GM21619 (cell line): Measurements from ENCODE around the gene TRIM44.
"Not testable (repeated sequence)": the region's sequence is repeated elsewhere in the genome, so short reads cannot be mapped to it uniquely, and the experiment has no call there.

Source experiments
- ATAC-seq: cut with Tn5 transposase; IDR thresholded peaks from one replicate; pipeline ENCODE4 v1.9.1; 2021; ENCODE audit not compliant: unreplicated experiment

The TRIM44 gene

DNA sequence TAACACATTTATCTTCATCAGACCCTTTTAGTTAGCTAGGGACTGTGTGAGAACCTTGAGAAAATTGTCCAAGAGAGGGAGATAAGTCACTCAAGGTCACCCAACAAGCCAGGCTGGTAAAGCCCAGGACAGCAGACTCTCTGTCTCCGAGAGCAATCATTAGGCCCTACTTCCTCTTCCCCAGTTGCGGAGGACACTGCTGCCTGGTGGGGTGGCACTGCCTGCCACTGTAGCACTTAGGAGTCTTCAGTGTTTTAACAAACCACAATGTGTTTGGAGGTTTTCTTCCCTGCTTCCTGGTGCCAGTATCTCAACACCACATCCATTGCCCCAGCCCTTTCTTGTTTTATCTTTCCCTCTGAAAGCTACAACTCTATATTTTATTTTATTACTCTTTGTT, 149.2 kb downstream of the TRIM44 start:
- no peak for ATAC-seq

DNA sequence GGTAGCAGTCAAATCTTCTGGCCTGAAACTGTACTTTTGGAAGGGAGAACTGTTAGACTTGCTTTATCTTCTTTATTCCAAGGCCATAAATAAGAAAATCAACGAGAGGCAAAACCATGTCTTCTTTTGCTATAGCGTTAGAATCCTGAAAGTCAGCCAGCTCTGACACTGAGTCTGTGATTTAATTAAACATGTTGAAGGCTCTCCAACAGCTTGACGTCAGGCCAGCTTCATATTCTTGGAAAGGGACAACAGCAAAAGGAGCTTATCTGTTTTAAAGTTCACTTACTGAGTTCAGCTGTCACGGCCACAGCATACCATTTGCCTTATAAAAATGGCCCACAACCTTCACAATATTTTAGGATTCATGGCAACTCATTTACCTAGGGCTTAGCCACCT, 150.3 kb downstream of the TRIM44 start:
- no peak for ATAC-seq

DNA sequence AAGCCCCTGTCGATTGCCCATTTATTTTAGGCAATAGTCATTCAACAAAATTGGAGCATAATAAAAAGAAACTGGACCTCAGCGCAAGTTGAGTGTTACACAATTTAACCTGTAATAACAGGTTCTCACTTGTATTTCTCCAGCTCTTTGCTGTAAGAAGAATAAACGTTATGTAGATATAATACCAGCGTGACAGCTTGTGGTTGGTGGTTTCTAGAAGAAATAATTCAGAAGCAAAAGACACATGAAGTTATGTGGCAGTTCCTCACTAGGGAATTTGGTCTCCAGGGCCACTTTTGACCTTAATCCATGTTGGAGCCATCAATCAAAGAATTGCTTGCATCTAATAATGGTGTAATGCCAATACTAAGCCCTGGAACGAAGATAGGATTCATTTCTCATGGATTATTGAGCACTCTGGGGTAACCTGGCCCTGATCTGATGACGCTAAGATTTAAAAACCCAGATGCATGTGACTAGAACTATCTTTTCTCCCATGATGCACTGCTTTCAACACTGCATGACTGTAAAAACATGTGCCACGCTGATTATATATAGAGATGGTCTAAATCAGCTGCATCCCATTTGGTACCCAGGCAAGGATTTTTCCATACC, 151.6 kb downstream of the TRIM44 start:
- no peak for ATAC-seq

DNA sequence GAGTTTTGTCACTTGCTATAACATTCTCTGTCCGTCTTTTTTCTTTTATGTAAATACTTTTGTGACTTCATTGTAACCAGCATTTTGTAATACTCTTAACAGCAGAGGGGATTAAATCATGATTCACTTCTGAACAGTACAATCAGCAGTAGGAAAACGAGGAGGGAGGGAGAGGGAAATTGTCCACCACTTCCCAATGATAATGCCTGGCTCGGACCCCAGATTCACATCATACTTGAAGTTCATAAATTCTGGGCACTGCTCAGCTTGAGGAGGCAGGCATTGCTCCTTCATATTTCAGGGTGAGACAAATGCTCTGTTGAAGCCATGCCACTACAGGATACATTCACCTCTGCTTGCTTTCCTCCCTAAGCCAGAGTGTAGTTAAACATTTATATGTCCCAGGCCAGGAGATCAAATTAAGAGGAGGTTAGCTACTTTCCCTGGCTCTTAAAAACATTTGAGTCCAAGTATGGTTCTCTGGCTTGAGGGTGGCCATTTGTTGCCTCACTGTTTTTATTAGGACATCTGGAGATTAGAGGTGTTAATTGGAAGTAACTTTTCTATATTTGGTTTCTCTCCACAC, 152.2 kb downstream of the TRIM44 start:
- ATAC-seq = no peak

DNA sequence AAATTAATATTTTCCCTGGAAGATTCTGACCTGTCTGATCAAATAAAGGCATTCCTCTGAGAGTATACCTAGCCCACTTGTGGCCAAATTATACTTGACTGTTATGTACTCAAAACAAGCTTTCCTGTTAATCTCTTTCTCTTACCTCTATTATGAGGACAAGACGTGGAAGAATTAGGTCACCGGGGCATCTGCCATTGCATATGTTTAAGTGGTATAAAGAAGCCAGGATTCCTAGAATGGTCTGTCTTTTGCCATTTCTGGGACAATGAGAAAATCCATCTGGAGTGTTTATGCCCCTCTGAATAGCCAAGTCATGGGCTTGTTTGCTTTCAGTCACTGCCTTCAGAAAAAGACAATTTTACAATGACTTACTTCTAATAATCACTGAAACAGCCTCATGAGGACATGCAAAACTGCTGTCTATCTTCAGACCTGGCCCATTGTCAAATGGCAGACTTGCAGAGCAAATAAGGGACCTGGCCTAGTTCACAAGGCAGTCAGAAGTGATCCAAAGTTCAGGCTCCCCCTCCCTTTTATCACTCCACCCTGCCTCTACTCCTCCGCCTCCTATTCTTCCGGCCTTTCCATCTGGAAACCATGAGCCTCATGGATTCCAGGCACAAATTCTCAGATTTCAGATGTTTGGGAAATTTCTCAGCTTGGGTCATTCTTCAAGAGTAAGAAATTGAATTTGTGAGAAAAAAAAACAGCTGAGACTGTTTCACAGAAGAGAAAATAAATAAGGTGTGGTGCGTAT, 153.2 kb downstream of the TRIM44 start:
- no peak for ATAC-seq

DNA sequence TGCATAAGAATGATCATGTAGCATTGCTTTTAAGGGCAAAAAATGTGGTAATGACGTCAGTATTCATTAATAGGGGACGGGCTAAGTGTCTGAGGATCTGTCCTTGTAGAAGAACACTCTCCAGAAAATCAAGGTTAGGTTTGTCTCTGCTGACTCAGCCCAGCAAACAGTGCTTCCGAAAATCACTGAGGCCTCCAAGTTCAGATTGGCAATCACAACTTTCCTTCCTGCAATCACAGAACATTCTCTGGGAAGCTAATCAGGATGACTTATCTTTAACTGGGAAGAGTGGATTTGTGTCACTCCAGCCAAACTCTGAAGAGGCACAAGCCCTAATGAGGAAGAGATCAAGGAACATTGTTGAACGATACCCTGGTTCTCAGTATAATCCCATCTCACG, 158.0 kb downstream of the TRIM44 start:
- ATAC-seq = no peak

DNA sequence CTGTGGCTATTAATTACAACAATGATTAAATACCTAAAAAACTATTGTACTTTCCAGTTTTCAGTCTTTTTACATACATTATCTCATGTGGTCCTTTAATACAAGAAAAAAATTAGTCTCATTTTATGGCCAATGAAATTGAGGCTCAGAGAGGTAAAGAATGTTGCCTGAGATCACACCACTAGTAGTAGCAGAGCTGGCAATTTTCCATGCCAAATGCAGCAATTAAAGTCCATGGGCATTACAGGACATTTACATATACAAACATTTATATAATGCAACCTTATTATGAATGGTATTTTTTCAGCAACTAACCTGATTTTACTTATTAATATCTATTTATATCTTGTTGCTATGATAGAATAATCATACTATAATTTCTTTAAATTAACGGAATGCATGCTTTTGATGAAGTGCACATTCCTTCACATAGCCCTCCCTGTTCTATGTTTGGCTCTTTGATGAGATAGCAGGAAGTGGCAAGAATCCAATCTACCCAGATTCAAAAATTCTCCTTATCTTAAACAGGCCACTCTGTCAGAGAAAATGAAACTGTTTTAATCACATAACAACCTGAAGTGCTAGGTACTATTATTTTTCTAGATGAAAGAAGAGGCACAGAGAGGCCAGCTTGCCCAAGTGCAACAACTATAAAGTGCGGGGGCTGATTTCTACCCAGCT, 160.4 kb downstream of the TRIM44 start:
- no peak for ATAC-seq

DNA sequence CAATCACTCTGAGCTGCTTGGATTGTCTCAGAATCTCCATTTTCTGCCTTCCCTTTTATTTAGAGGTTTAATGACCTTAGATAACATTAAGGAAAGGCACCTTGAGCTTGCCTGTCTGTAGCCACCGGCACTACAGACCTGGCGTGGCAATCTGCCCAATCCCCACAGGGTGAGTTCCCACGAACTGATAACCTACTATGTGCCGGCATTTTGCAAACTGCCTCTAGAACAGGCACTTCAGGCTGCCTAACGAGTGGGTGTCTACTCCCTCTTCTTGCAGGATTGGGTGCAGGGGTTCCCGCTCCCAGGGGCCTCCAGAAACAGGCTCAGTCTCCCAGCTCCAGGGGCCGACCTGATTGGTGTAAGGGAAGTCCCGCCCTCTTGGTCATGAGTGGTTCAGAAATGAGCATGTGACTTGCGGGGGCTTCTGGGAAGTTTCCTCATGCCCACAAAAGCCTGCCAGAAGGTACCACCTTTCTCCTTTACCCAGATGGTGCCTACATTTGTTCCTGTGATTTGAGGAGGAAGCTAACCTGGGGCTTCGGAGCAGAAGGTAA, 161.2 kb downstream of the TRIM44 start:
- no peak for ATAC-seq

DNA sequence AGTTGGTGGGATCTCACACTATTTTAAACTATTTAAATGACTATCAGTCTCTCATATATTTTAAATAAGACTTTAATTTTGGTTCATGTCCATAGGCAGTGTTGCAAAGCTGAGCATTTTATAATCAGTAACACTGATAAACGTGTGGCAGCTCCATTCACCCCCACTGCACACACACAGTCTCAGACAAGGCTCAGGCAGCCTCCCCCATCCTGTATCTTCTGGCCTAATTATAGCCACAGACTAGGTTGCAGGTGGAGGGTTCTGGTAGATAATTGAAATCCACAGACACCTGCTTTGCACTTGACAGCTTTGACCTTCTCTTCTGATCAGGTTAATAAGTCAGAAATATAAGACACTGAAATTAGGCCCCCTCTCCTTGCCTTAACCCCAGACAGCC, 162.8 kb downstream of the TRIM44 start:
- ATAC-seq = no peak

DNA sequence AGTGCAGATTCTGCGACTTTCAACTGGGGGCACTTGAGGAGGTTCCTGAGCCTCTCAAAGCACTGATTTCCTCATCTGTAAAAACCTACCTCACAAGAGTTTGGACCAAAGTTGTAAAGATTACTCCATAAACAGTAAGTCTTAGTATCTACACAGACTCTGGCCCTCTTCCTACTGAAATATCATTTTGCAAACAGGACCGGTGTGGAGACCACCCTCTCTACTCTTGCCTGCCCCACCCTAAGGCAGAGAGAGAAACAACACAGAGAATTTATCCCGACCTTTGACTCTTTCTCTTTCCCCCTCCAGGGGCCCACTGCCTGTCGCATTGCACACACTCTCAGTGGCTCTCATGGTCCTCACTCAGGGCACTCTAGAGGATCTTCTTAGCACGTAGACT, 163.4 kb downstream of the TRIM44 start:
- ATAC-seq = no peak

DNA sequence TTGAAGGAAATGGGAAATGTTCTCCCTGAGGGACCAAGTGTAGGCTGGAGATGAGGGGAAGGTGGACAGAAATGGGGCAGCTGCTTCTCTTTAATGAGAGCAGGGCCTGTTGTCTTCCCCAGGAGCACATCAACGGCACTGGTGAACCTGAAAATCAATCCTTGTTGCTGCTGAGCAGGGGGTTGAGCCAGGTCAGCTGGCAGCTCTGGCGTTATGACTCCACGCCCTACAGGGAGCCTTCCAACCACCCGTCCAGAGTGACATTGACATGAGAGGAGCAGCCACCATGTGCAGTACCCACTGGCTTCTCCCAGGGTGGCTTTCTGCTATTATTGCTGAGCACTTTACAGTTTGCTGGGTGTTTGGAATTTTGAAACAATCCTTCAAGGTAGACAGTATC, 164.4 kb downstream of the TRIM44 start:
- no peak for ATAC-seq

DNA sequence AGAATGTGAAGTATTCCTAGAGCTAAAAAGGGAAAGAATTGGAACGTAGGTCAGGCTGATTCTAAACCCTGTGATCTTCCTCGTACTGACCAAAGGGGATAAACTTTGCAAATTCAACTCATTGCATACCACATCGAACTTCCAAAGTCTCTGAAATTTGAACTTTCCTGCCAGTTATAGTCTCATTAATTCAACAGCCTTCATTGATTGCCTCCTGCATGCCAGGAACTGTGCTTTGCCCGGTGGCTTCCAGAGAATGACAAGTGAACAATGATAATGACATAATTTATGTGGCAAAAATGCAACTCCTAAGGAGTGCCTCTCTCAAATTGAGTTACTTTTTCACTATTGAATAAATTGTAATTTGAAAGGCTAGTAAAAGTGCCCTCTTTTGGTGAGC, 173.6 kb downstream of the TRIM44 start:
- ATAC-seq = no peak

DNA sequence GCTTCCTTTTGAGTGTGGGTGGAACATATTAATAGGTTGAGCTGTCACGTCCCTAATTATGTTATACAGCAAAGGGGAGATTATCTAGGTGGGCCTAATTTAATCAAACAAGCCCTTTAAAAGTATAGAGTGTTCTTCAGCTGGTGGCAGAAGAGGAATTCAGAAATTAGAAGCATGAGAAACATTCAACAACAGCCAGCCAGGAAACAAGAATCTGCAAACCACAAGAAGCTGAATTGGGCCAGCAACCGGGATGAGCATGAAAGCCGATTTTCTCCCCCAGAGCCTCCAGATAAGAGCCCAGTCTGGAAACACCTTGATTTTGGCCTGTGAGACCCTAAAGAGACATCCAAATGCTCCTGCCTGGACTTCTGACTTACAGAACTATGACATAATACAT, 175.5 kb downstream of the TRIM44 start:
- no peak for ATAC-seq

DNA sequence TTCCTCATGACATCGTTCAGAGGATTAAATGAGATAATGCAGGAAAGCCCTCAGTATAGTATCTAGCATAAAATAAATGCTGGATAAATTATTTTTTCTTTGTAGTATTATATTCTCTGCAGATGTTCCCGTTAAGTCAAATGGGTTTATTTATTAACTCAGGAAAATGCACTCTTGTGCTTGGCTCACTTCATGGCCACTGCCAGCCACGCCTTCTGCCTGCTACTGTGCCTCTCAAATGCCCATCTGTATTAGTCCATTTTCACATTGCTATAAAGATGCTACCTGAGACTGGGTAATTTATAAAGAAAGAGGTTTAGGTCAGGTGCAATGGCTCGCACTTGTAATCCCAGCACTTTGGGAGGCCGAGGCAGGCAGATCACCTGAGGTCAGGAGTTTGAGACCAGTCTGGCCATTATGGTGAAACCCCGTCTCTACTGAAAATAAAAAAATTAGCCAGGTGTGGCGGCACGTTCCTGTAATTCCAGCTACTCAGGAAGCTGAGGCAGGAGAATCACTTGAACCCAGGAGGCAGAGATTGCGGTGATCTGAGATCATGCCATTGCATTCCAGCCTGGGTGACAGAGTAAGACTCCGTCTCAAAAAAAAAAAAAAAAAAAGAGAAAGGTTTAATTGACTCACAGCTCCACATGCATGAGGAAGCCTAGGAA, 176.3 kb downstream of the TRIM44 start:
- ATAC-seq = not testable (repeated sequence)

DNA sequence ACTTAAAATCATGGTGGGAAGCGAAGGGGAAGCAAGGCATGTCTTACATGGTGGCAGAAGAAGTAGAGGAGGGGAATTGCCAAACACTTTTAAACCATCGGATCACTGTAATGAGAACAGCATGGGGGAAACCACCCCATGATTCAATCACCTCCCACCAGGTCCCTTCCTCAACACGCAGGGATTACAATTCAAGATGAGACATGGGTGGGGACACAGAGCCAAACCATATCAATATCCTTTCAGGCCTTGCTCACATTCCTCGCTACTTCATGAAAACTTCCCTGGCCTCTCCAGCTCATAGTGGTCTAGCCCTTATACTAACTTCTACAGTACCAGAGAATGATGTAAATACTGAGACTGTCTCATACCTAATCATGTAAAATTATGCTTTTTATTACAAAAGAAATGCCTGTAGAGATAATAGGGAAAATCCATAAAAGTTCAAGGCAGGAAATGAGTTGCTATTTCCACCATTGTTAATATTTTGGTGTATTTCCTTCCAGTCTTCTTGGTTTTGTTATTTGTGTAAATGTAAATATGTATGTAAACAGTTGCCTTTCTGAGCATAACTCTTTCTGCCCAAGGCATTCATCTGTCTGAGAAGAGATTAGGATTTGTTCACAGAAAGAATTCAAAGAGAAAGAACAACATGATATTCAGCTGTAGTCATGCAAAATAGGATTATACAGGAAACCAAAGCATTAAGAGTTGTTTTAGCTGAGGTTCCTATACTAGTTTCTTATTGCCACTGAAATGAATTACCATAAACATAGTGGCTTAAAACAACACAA, 177.0 kb downstream of the TRIM44 start:
- ATAC-seq = no peak

DNA sequence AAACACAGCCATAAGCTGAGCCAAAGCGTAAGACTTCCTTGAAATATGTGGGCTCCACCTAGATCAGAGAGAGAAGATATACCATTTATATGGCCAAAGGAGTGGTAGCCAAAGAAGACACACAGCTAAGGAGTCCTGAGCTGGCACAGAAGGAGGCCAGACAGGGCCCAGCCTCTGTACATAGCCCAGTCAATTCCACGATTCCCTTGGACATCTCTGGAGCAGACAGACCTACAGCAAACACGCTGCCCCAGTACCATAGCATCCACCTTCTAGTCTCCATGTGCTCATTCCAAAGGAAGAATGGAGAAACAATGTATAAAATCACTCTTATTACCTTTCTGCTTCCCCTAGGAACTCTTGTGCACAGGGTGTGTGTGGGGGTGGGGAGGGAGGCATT, 179.2 kb downstream of the TRIM44 start:
- no peak for ATAC-seq

DNA sequence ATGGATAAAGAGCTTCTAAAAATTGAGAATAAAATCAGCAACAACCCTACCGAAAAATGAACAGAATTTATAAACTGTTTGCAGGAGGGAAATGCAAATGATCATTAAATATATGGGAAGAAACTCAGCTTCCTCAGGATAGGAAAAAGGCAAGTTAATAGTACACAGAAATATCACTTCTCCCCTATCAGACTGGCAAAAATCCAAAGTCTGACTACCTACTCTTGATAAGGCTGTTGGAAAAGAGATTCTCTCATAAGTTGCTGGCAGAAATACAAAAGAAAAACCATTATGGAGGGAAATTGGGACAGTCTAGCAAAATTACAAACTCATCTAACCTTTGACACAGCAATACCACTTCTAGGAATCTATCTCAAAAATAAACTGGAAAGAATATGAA, 180.4 kb downstream of the TRIM44 start:
- ATAC-seq = no peak

DNA sequence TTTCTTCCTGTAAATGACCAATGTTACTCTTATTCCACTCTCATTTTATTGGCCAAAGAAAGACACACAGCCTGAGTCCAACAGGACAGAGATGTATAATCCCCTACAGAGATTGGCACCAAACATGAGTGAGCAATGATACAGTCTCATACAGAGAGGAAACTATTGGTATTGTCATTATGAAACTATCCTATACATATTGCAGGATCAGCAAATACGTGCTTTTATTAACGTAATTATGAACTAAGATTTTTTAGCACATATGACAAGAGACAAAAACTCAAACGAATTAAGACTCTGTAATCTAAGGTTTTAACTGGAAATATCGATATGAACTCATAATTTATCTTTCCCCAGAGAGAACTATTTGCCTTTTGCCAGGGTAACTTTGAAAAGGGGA, 182.0 kb downstream of the TRIM44 start:
- no peak for ATAC-seq

DNA sequence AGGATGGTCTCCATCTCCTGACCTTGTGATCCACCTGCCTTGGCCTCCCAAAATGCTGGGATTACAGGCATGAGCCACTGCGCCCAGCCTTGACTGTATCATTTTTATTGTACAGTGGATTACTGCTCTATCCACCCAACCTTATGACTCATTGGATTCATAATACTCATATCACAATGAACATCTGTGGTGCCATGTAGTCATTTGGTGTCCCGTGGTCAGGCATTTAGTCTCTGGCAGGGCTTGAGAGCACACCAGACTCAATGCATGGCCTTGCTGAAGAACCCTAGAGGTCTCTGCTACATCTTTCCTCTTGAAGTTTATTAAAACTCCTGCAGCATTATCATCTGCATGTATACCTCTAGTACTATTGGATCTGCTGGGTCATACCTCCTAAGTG, 183.3 kb downstream of the TRIM44 start:
- no peak for ATAC-seq

DNA sequence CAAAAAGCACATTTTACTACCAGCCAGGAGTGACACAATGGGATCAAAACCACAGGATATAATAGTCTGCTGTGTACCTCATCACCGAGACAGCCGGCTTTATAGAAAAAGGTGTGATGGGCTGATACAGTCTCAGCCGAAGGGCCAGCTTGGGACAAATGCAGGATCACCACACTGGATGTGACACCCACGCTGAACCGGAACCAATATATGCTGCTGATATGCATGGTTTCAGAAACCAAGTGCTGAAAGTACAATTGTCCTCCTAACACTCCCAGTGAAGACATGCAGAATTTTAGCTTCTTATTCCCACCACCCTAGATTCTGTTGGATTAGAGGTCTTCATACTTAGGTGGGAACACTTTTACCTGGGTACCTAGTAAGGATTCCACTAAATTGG, 184.3 kb downstream of the TRIM44 start:
- no peak for ATAC-seq
